K562 (cell line): ENCODE measurements around the gene AICDA.

Source experiments
- ATF1 ChIP-seq, 2 experiments: fragments of 450-650 bp in 1 of 2; IDR thresholded peaks; 2 replicates each; pipeline ENCODE4 v1.6.1; 2016; ENCODE audit warnings: missing compliant biosample characterization in 1 of 2, missing genetic modification characterization in 1 of 2
- CBFB ChIP-seq: sonication (generic); formaldehyde crosslinking; IDR thresholded peaks from 2 replicates; pipeline ENCODE4 v1.4.0; 2020; ENCODE audit warnings: mild to moderate bottlenecking, missing genetic modification reagents
- CHD7 ChIP-seq: fragments of 200-600 bp; sonication (generic); IDR thresholded peaks from one replicate; pipeline ENCODE4 v1.6.1; 2012; ENCODE audit warnings: mild to moderate bottlenecking, low read depth, low read length, inconsistent platforms
- CTCF ChIP-seq, 3 experiments: IDR thresholded peaks in 2 of 3; conservative IDR thresholded peaks in 1 of 3; 2 replicates each; pipeline ENCODE4 v1.5.1; 2011 to 2012; ENCODE audit warnings: low read length in 3 of 3, mild to moderate bottlenecking in 3 of 3, control low read depth in 2 of 3, improper control_type of control experiment in 1 of 3, inconsistent platforms in 1 of 3, low read depth in 1 of 3, mixed read lengths in 1 of 3, moderate library complexity in 1 of 3; ENCODE audit not compliant: insufficient read depth in 2 of 3
- ELK1 ChIP-seq: sonication (generic); formaldehyde crosslinking; IDR thresholded peaks from 2 replicates; pipeline ENCODE4 v1.8.1; 2022; ENCODE audit warnings: missing genetic modification reagents
- FOXK1 ChIP-seq: sonication (generic); formaldehyde crosslinking; IDR thresholded peaks from 2 replicates; pipeline ENCODE4 v1.8.0; 2022; ENCODE audit warnings: missing genetic modification reagents, mild to moderate bottlenecking, borderline replicate concordance
- PCBP2 ChIP-seq: fragments of 200-400 bp; formaldehyde crosslinking; IDR thresholded peaks from 2 replicates; pipeline ENCODE4 v1.6.1; 2018; ENCODE audit warnings: low read length, low read depth, mild to moderate bottlenecking, moderate library complexity; ENCODE audit not compliant: poor library complexity, severe bottlenecking
- PRDM10 ChIP-seq: fragments of 450-650 bp; IDR thresholded peaks from 2 replicates; pipeline ENCODE4 v1.6.1; 2018; ENCODE audit not compliant: partially characterized antibody
- SP1 ChIP-seq: sonication (generic); formaldehyde crosslinking; IDR thresholded peaks from 2 replicates; pipeline ENCODE4 v1.8.1; 2022; ENCODE audit warnings: mild to moderate bottlenecking, missing genetic modification reagents
- ZBTB34 ChIP-seq: fragments of 250-450 bp; sonication (Bioruptor Pico); IDR thresholded peaks from 2 replicates; pipeline ENCODE4 v1.8.0; 2021; ENCODE audit warnings: mild to moderate bottlenecking, moderate library complexity

GRCh38 chr12:8615206-8615605 lies 2.5 kb upstream of the AICDA start:
- no peak for TF ChIP-seq ZBTB34 (CRISPR knock-in tag)
- no peak for TF ChIP-seq SP1
- TF ChIP-seq CHD7: no peak
- no peak for TF ChIP-seq FOXK1 (CRISPR knock-in tag)
- TF ChIP-seq CBFB (CRISPR knock-in tag): no peak
- TF ChIP-seq ELK1 (CRISPR knock-in tag): no peak
- TF ChIP-seq PRDM10: no peak
- no peak for TF ChIP-seq CTCF (IDR thresholded peaks at IDR 0.05 in 2 of 3, conservative IDR thresholded peaks at IDR 0.05 in 1 of 3; ENCODE audit: insufficient read depth in 2 of 3, low read depth in 1 of 3, low read length in 3 of 3)
- TF ChIP-seq ATF1 (CRISPR knock-in tag; IDR thresholded peaks at IDR 0.05): no peak
- TF ChIP-seq ATF1 (tag; IDR thresholded peaks at IDR 0.05): no peak
- TF ChIP-seq PCBP2: no peak
